Measurements from ENCODE around the gene NOL4L. TPM values are rescaled to one million over a fixed set of nuclear protein-coding genes. Genes with fewer than 3 reads are reported as not detected.
A peak's percentile ranks its signal among the peaks of the same experiment; 100 is the strongest.

NOL4L gene
- total and polyA plus RNA-seq, 2 experiments from 2014 or later = 38.8 to 39.2 TPM

DNA sequence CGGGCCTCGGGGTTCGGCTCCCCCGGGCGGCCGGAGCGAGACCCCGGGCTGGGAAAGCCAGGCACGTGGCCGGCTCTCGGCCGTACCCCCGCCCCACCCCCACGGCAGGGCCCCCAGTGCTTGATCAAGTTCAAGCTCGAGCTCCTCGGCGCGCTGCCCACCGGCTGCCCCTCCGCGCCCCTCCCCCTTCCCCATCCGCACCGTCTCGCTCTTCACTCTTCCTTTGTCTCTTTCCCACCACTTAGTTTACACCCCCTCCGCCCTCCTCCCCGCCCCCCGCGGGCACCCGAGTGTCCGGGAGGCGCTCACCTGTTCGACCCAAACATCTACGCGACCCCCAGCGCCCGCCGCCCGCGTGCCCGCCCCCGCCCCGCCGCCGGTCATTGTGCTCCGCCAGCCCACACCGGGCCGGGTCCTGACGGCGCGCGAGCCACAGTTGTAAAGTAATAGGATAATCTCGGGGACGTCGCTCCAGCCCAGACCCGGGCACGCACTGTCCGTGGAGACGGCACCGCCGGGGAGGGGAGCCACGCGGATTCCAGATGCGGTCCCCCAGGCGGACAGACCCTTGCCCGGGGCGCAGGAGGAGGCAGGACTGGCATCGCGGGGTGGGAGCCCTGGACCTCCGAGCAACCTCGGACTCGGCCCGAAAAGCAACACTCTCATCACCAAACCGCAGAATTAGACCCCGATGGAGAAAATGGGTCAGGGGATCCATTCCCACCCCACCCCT, 100.7 kb downstream of the NOL4L start (continued):
- TF ChIP-seq NANOG (IDR thresholded peaks at IDR 0.05; ENCODE audit: borderline replicate concordance) (no peak), JUNB (IDR thresholded peaks at IDR 0.05; ENCODE audit: unreplicated experiment) (no peak)

DNA sequence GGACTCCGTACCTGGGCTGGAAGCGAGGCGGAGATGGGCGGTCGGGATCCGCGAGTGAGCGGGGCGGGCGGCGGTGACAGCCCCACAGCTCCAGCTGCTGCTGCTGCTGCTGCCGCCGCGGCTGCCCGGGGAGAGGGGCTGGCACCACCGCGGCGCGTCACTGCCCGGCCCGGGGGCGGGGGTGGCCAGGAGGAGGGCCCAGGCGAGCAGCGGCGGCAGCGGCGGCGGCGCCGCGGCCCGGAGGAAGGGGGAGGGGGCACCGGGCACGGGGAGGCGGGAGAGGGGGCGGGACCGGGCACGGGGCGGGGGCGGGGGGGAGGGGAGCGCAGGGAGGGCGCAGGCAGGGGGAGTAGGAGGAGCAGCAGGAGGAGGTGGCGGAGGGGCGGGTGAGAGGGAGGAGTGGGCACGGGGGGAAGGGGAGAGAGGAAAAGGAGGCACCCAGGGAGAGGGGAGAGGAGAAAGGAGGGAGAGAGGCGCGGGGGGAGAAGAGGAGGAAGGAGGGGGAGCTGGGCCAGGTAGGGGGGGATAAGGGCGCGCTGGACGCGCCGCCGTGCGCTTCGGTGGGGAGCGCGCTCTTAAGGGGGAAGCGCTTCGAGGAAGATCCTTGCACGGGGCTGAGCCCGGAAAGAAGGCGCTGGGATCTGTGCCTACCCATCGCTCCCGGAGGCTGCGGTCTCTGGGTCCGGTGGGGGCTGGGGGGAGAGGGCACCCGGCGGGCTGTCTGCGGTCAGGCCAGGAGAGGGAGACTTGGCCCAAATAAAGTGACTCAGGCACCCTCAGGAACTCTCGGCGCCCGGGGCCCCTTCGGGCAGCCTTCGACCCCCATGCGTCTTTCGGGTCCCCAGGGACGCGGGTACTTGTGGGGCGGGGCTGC, 101.5 kb downstream of the NOL4L start:
- Histone ChIP-seq H3K4me1 (ENCODE audit: insufficient read depth) (peaks cover 40% of the 10 kb centered on the region), H3K4me2 (peak overlapping the region; percentile 78), H3K36me3 (ENCODE audit: insufficient read depth) (no peaks in the 10 kb centered on the region; the same call in 1 of the 2 replicates), H3K27me3 (ENCODE audit: insufficient read depth) (no peaks in the 10 kb centered on the region), H3K4me3 (peak overlapping the region; percentile 97), H3K9me2 (ENCODE audit: insufficient read depth) (no peaks in the 10 kb centered on the region), H4K20me1 (replicated peaks; ENCODE audit: insufficient read depth) (peaks cover 28% of the 10 kb centered on the region), H3K79me2 (replicated peaks; ENCODE audit: insufficient read depth) (peaks cover 38% of the 10 kb centered on the region), H3K27ac (ENCODE audit: low read depth) (peak overlapping the region; percentile 94), H2AFZ (no peak overlapping the region; the same call in 1 of the 2 replicates), H3F3A (replicated peaks; ENCODE audit: low read depth) (peaks cover 26% of the 10 kb centered on the region)
- Mint-ChIP-seq H3K27ac (no peak overlapping the region; the same call in 1 of the 2 replicates), H3K4me3 (peak overlapping the region; percentile 74), H3K27me3 (ENCODE audit: insufficient read depth, low read depth, poor library complexity) (peaks cover 15% of the 10 kb centered on the region), H3K36me3 (ENCODE audit: low read depth) (peaks cover 3% of the 10 kb centered on the region; the same call in 1 of the 3 replicates), H3K4me1 (peaks cover 41% of the 10 kb centered on the region), H3K9me3 (peaks cover 6% of the 10 kb centered on the region; the same call in 2 of the 3 replicates)
- ATAC-seq = peak; percentile 26
- peak; percentile 96 for DNase-seq (ENCODE audit: low spot score)
- TF ChIP-seq EZH2phosphoT487 (IDR thresholded peaks at IDR 0.05; ENCODE audit: unreplicated experiment) (no peak), ZNF331 (CRISPR knock-in tag; IDR thresholded peaks at IDR 0.05; ENCODE audit: low read depth) (no peak), CREB1 (CRISPR knock-in tag; IDR thresholded peaks at IDR 0.05; ENCODE audit: low read depth) (no peak; the same call in 1 of the 2 replicates), POLR2AphosphoS5 (IDR thresholded peaks at IDR 0.05; ENCODE audit: low read depth) (peak; percentile 61; the same call in 1 of the 2 replicates), NANOG (IDR thresholded peaks at IDR 0.05; ENCODE audit: borderline replicate concordance) (no peak), ZNF114 (CRISPR knock-in tag; IDR thresholded peaks at IDR 0.05) (no peak)
- TF ChIP-seq, protein P1, sequence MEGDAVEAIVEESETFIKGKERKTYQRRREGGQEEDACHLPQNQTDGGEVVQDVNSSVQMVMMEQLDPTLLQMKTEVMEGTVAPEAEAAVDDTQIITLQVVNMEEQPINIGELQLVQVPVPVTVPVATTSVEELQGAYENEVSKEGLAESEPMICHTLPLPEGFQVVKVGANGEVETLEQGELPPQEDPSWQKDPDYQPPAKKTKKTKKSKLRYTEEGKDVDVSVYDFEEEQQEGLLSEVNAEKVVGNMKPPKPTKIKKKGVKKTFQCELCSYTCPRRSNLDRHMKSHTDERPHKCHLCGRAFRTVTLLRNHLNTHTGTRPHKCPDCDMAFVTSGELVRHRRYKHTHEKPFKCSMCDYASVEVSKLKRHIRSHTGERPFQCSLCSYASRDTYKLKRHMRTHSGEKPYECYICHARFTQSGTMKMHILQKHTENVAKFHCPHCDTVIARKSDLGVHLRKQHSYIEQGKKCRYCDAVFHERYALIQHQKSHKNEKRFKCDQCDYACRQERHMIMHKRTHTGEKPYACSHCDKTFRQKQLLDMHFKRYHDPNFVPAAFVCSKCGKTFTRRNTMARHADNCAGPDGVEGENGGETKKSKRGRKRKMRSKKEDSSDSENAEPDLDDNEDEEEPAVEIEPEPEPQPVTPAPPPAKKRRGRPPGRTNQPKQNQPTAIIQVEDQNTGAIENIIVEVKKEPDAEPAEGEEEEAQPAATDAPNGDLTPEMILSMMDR (conservative IDR thresholded peaks at IDR 0.05; ENCODE audit: low read depth in 2 of 2) = no peak

Measured in GM23338 (cell line).